ENCODE data around the gene PTCRA.

The PTCRA gene

DNA sequence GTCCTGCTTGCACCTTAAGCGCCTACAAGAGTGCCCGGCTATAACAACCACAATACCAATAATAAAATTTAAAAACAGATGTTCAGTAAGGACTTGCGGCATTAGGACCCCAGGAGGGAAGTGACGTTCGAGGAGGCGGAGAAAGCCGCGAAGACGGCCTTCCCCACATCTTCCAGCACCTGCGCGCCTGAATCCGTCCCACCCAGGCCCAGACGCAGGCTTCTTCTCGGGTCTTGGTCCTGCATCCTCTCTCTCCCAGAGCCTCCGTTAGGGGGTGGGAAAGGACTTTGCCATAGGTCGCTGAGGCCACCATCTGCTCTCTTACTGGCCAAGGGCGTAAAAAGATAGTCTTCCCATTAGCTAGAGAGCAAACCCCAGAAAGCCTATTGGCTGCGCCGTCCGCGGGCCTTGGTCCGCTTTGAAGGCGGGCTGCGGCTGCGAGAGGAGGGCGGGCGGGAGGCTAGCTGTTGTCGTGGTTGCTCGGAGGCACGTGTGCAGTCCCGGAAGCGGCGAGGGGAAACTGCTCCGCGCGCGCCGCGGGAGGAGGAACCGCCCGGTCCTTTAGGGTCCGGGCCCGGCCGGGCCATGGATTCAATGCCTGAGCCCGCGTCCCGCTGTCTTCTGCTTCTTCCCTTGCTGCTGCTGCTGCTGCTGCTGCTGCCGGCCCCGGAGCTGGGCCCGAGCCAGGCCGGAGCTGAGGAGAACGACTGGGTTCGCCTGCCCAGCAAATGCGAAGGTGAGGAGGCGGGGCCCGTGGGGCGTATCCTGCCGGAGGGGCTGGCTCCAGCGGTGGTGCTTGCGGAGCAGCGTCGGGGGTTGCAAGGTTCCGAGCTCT, 13.3 kb downstream of the PTCRA start, which contains the start of gene CNPY3:
CNPY3 (plus strand) TSS at position 495 of the 835 bp plus-strand sequence; CDS start at position 586, 91 bp downstream.
- peak; percentile 95 for ATAC-seq
- TF ChIP-seq ZFP30 (CRISPR knock-in tag; IDR thresholded peaks at IDR 0.05) (no peak), CSDC2 (CRISPR knock-in tag; IDR thresholded peaks at IDR 0.05) (peak; percentile 62; the same call in 1 of the 2 replicates), OSR1 (CRISPR knock-in tag; IDR thresholded peaks at IDR 0.05) (no peak), ZFP3 (CRISPR knock-in tag; IDR thresholded peaks at IDR 0.05) (0 out of 2 replicates have a peak, but pooled peaks have one; percentile 14), ZNF70 (CRISPR knock-in tag; IDR thresholded peaks at IDR 0.05) (no peak), TOX (CRISPR knock-in tag; IDR thresholded peaks at IDR 0.05; ENCODE audit: borderline replicate concordance) (no peak), TCF4 (CRISPR knock-in tag; IDR thresholded peaks at IDR 0.05; ENCODE audit: borderline replicate concordance) (no peak), BACH2 (CRISPR knock-in tag; IDR thresholded peaks at IDR 0.05; ENCODE audit: borderline replicate concordance) (no peak)
- TF ChIP-seq, protein P1, sequence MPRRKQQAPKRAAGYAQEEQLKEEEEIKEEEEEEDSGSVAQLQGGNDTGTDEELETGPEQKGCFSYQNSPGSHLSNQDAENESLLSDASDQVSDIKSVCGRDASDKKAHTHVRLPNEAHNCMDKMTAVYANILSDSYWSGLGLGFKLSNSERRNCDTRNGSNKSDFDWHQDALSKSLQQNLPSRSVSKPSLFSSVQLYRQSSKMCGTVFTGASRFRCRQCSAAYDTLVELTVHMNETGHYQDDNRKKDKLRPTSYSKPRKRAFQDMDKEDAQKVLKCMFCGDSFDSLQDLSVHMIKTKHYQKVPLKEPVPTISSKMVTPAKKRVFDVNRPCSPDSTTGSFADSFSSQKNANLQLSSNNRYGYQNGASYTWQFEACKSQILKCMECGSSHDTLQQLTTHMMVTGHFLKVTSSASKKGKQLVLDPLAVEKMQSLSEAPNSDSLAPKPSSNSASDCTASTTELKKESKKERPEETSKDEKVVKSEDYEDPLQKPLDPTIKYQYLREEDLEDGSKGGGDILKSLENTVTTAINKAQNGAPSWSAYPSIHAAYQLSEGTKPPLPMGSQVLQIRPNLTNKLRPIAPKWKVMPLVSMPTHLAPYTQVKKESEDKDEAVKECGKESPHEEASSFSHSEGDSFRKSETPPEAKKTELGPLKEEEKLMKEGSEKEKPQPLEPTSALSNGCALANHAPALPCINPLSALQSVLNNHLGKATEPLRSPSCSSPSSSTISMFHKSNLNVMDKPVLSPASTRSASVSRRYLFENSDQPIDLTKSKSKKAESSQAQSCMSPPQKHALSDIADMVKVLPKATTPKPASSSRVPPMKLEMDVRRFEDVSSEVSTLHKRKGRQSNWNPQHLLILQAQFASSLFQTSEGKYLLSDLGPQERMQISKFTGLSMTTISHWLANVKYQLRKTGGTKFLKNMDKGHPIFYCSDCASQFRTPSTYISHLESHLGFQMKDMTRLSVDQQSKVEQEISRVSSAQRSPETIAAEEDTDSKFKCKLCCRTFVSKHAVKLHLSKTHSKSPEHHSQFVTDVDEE (CRISPR knock-in tag; IDR thresholded peaks at IDR 0.05): no peak

DNA sequence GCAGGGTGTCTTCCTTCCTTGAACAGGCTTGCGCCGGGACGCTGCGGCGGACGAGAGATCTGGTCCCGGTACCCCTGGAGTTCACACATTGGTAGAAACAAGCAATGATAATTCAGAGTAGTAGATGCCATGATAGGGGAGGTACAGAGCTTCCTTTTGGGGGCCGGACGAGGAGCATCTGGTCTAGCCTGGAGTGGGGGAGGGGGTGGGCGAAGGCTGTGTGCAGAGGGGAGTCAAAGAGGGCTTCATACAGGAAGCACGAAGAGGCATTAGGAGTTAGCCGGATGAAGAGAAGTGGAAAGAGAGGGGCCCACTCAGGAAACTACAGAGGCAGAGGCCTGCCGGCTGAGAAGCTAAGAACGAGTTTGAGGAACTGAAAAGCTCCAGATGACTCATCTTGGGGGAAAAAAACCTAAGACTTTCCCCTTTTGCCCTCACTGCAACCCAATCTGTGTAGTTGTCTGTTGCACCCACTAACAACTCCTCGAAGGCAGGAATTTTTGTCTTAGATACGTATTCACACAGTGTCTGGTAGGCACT, 14.0 kb downstream of the PTCRA start:
- peak; percentile 46; the same call in 1 of the 2 replicates for TF ChIP-seq TCF4 (CRISPR knock-in tag; IDR thresholded peaks at IDR 0.05; ENCODE audit: borderline replicate concordance)
- TF ChIP-seq ZNF8 (CRISPR knock-in tag; IDR thresholded peaks at IDR 0.05): no peak
- no peak for TF ChIP-seq GLIS3 (CRISPR knock-in tag; IDR thresholded peaks at IDR 0.05)
- no peak for TF ChIP-seq ZNF565 (CRISPR knock-in tag; conservative IDR thresholded peaks at IDR 0.05; ENCODE audit: low read depth)
- TF ChIP-seq, protein P2, sequence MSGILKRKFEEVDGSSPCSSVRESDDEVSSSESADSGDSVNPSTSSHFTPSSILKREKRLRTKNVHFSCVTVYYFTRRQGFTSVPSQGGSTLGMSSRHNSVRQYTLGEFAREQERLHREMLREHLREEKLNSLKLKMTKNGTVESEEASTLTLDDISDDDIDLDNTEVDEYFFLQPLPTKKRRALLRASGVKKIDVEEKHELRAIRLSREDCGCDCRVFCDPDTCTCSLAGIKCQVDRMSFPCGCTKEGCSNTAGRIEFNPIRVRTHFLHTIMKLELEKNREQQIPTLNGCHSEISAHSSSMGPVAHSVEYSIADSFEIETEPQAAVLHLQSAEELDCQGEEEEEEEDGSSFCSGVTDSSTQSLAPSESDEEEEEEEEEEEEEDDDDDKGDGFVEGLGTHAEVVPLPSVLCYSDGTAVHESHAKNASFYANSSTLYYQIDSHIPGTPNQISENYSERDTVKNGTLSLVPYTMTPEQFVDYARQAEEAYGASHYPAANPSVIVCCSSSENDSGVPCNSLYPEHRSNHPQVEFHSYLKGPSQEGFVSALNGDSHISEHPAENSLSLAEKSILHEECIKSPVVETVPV (CRISPR knock-in tag; IDR thresholded peaks at IDR 0.05): no peak
- TF ChIP-seq PPARA (CRISPR knock-in tag; IDR thresholded peaks at IDR 0.05; ENCODE audit: borderline replicate concordance): no peak
- TF ChIP-seq ZFP3 (CRISPR knock-in tag; IDR thresholded peaks at IDR 0.05): peak; percentile 80
- peak; percentile 42 for ATAC-seq

DNA sequence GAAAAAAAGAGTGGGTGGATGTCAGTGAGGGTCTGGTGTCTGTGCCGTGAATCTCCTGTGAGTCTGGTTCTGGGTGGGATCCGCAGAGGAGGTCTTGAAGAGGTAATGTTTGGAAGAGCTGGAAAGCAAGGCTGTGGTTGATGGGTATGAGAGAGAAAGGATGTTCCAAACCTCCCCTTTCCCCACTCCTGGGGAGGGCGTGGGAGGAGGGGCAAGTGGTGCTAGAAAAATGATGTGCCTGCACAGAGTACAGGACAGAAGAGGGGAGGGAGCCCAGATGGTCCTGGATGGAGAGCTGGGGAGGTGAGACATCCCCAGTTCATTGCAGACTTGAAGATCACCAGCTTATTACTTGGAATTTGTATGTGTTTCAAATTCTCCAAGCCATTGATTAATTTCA, 16.6 kb downstream of the PTCRA start:
- ATAC-seq: no peak
- no peak for TF ChIP-seq OSR1 (CRISPR knock-in tag; IDR thresholded peaks at IDR 0.05)
- no peak for TF ChIP-seq ZNF70 (CRISPR knock-in tag; IDR thresholded peaks at IDR 0.05)
- no peak for TF ChIP-seq ARNTL (CRISPR knock-in tag; IDR thresholded peaks at IDR 0.05; ENCODE audit: borderline replicate concordance, low read depth)
- TF ChIP-seq SNAI2 (CRISPR knock-in tag; IDR thresholded peaks at IDR 0.05): no peak
- no peak for TF ChIP-seq TCF4 (CRISPR knock-in tag; IDR thresholded peaks at IDR 0.05; ENCODE audit: borderline replicate concordance)
- TF ChIP-seq CSDC2 (CRISPR knock-in tag; IDR thresholded peaks at IDR 0.05): no peak
- TF ChIP-seq RARB (CRISPR knock-in tag; IDR thresholded peaks at IDR 0.05): no peak
- no peak for TF ChIP-seq ZFP3 (CRISPR knock-in tag; IDR thresholded peaks at IDR 0.05)
- TF ChIP-seq, protein P2 (CRISPR knock-in tag; IDR thresholded peaks at IDR 0.05): no peak
- TF ChIP-seq PPARA (CRISPR knock-in tag; IDR thresholded peaks at IDR 0.05; ENCODE audit: borderline replicate concordance): no peak
- no peak for TF ChIP-seq ZNF8 (CRISPR knock-in tag; IDR thresholded peaks at IDR 0.05)
- no peak for TF ChIP-seq ESRRG (CRISPR knock-in tag; IDR thresholded peaks at IDR 0.05)
- no peak for TF ChIP-seq ZNF565 (CRISPR knock-in tag; conservative IDR thresholded peaks at IDR 0.05; ENCODE audit: low read depth)
- no peak for TF ChIP-seq ZC3H10 (CRISPR knock-in tag; IDR thresholded peaks at IDR 0.05)
- no peak for TF ChIP-seq ISL1 (CRISPR knock-in tag; IDR thresholded peaks at IDR 0.05)
- TF ChIP-seq, protein P3, sequence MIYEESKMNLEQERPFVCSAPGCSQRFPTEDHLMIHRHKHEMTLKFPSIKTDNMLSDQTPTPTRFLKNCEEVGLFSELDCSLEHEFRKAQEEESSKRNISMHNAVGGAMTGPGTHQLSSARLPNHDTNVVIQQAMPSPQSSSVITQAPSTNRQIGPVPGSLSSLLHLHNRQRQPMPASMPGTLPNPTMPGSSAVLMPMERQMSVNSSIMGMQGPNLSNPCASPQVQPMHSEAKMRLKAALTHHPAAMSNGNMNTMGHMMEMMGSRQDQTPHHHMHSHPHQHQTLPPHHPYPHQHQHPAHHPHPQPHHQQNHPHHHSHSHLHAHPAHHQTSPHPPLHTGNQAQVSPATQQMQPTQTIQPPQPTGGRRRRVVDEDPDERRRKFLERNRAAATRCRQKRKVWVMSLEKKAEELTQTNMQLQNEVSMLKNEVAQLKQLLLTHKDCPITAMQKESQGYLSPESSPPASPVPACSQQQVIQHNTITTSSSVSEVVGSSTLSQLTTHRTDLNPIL (CRISPR knock-in tag; IDR thresholded peaks at IDR 0.05; ENCODE audit: low read depth): no peak
- TF ChIP-seq GLIS3 (CRISPR knock-in tag; IDR thresholded peaks at IDR 0.05): no peak
